H1 (cell line): ENCODE measurements around the gene TAF3. TPM values are rescaled to one million over a fixed set of nuclear protein-coding genes. Genes with fewer than 3 reads are reported as not detected.

Experiments
- CTCF ChIA-PET: fragments of 300-600 bp; sonication (Branson Sonifier 250); formaldehyde crosslinking; loops from one replicate; lab custom pipeline; 2021; ENCODE audit not compliant: partially characterized antibody; lab: Charles Lee
- POLR2A ChIA-PET: fragments of 300-600 bp; sonication (Branson Sonifier 250); formaldehyde crosslinking; loops from one replicate; lab custom pipeline; 2021; ENCODE audit warnings: inconsistent platforms; ENCODE audit not compliant: partially characterized antibody; lab: Charles Lee
- DNase-seq, 2 experiments: peaks; one replicate each; pipeline versions ENCODE4 v3.0.0 to v3.0.0-alpha.2; 2010 to 2022; ENCODE audit warnings: low spot score in 2 of 2, low read depth in 1 of 2, mixed read lengths in 1 of 2
- FAIRE-seq: peaks from 2 replicates; lab custom pipeline; 2011; peaks lifted over from hg19 to GRCh38; lab: Jason Lieb, UNC
- H2AFZ ChIP-seq: 2 replicates; pipeline ENCODE4 v1.8.1; 2012; ENCODE audit warnings: low read length, inconsistent platforms
- H2AK5ac ChIP-seq: 2 replicates; pipeline ENCODE4 v1.6.1; 2013; ENCODE audit warnings: low read depth, low read length
- H2BK120ac ChIP-seq: replicated peaks from 2 replicates; pipeline ENCODE3; 2013; ENCODE audit warnings: low read depth, low read length, inconsistent platforms
- H2BK12ac ChIP-seq: 2 replicates; pipeline ENCODE4 v1.6.1; 2013; ENCODE audit warnings: low read depth, low read length
- H2BK15ac ChIP-seq: 2 replicates; pipeline ENCODE4 v1.6.1; 2013; ENCODE audit warnings: low read length
- H2BK20ac ChIP-seq: 2 replicates; pipeline ENCODE4 v1.6.1; 2013; ENCODE audit warnings: low read length
- H2BK5ac ChIP-seq: 2 replicates; pipeline ENCODE4 v1.6.1; 2013; ENCODE audit warnings: low read depth, low read length
- H3K14ac ChIP-seq: 2 replicates; pipeline ENCODE4 v1.6.1; 2013; ENCODE audit warnings: inconsistent platforms; ENCODE audit not compliant: insufficient read length
- H3K18ac ChIP-seq: 2 replicates; pipeline ENCODE4 v1.6.1; 2013; ENCODE audit warnings: low read length; ENCODE audit errors: extremely low read depth
- H3K23ac ChIP-seq: 2 replicates; pipeline ENCODE4 v1.6.1; 2013; ENCODE audit warnings: inconsistent platforms; ENCODE audit not compliant: insufficient read length
- H3K23me2 ChIP-seq: 2 replicates; pipeline ENCODE4 v1.6.1; 2013; ENCODE audit warnings: low read depth, low read length
- H3K27ac ChIP-seq: 2 replicates; pipeline ENCODE4 v1.6.1; 2011; ENCODE audit warnings: low read depth, low read length, inconsistent platforms
- H3K27me3 ChIP-seq, 4 experiments: replicated peaks in 1 of 4; 1 replicate in 1 of 4; 2 replicates in 3 of 4; pipeline versions ENCODE4 v1.6.1 to v1.8.1; 2011 to 2013; ENCODE audit warnings: low read length in 3 of 4, mild to moderate bottlenecking in 3 of 4, inconsistent platforms in 2 of 4, mixed read lengths in 2 of 4, moderate library complexity in 1 of 4; ENCODE audit not compliant: control insufficient read depth in 3 of 4, insufficient read depth in 3 of 4; ENCODE audit errors: extremely low read depth in 1 of 4
- H3K36me3 ChIP-seq, 4 experiments: 2 replicates each; pipeline versions ENCODE4 v1.6.1 to v1.8.1; 2011 to 2013; ENCODE audit warnings: mild to moderate bottlenecking in 4 of 4, low read length in 3 of 4, moderate library complexity in 2 of 4, control low read depth in 1 of 4, inconsistent platforms in 1 of 4; ENCODE audit not compliant: insufficient read depth in 4 of 4, control insufficient read depth in 2 of 4
- H3K4ac ChIP-seq: replicated peaks from 2 replicates; pipeline ENCODE3; 2013; ENCODE audit warnings: low read length, low read depth, mixed read lengths, inconsistent platforms; ENCODE audit not compliant: insufficient read length
- H3K4me1 ChIP-seq, 4 experiments: replicated peaks in 1 of 4; 1 replicate in 1 of 4; 2 replicates in 3 of 4; pipeline versions ENCODE4 v1.6.1 to v1.8.1; 2011 to 2013; ENCODE audit warnings: low read length in 3 of 4, inconsistent platforms in 2 of 4, mixed read lengths in 1 of 4; ENCODE audit not compliant: insufficient read depth in 4 of 4, control insufficient read depth in 3 of 4
- H3K4me2 ChIP-seq, 2 experiments: 2 replicates each; pipeline versions ENCODE4 v1.6.1 to v1.8.1; 2011 to 2013; ENCODE audit warnings: low read depth in 2 of 2, low read length in 2 of 2, control low read depth in 1 of 2, inconsistent platforms in 1 of 2, mild to moderate bottlenecking in 1 of 2; ENCODE audit not compliant: insufficient read depth in 1 of 2
- H3K4me3 ChIP-seq, 4 experiments: fragments of 200-600, 300-600 bp in 1 of 4; sonication (generic), shearing (Covaris generic), sonication (Bioruptor Twin) in 1 of 4; 2 replicates each; pipeline versions ENCODE4 v1.5.1 to v1.8.1; 2011 to 2016; ENCODE audit warnings: low read length in 4 of 4, low read depth in 3 of 4, control low read depth in 2 of 4, inconsistent platforms in 2 of 4, mild to moderate bottlenecking in 2 of 4, mixed read lengths in 1 of 4, moderate library complexity in 1 of 4; ENCODE audit not compliant: insufficient read depth in 2 of 4; ENCODE audit errors: extremely low read depth in 1 of 4
- H3K56ac ChIP-seq: replicated peaks from 2 replicates; pipeline ENCODE3; 2013; ENCODE audit warnings: low read depth, mild to moderate bottlenecking, mixed read lengths, low read length, inconsistent platforms; ENCODE audit not compliant: insufficient read length
- H3K79me1 ChIP-seq: 2 replicates; pipeline ENCODE4 v1.6.1; 2013; ENCODE audit warnings: low read depth, low read length, control low read depth
- H3K79me2 ChIP-seq, 2 experiments: 2 replicates each; pipeline versions ENCODE4 v1.6.1 to v1.8.1; 2012 to 2013; ENCODE audit warnings: low read length in 2 of 2, mild to moderate bottlenecking in 2 of 2, inconsistent platforms in 1 of 2; ENCODE audit not compliant: insufficient read depth in 2 of 2, control insufficient read depth in 1 of 2
- H3K9ac ChIP-seq, 4 experiments: replicated peaks in 1 of 4; 1 replicate in 1 of 4; 2 replicates in 3 of 4; pipeline versions ENCODE4 v1.6.1 to v1.8.1; 2011 to 2013; ENCODE audit warnings: low read depth in 3 of 4, low read length in 3 of 4, control low read depth in 2 of 4, mild to moderate bottlenecking in 2 of 4, moderate library complexity in 2 of 4, inconsistent platforms in 1 of 4; ENCODE audit errors: extremely low read depth in 1 of 4
- H3K9me3 ChIP-seq, 2 experiments: 2 replicates each; pipeline versions ENCODE4 v1.6.1 to v1.8.1; 2012 to 2013; ENCODE audit warnings: mild to moderate bottlenecking in 2 of 2, moderate library complexity in 2 of 2, control low read depth in 1 of 2, inconsistent platforms in 1 of 2, low read depth in 1 of 2, low read length in 1 of 2, mixed read lengths in 1 of 2; ENCODE audit not compliant: insufficient read depth in 2 of 2
- H4K20me1 ChIP-seq, 2 experiments: replicated peaks in 1 of 2; 2 replicates each; pipeline versions ENCODE3 to v1.8.1; 2011 to 2013; ENCODE audit warnings: inconsistent platforms in 2 of 2, low read length in 2 of 2, mild to moderate bottlenecking in 1 of 2; ENCODE audit not compliant: insufficient read depth in 2 of 2, control insufficient read depth in 1 of 2
- H4K5ac ChIP-seq: 2 replicates; pipeline ENCODE4 v1.6.1; 2013; ENCODE audit warnings: low read length, low read depth, mixed read lengths, inconsistent platforms; ENCODE audit not compliant: insufficient read length
- H4K8ac ChIP-seq: 2 replicates; pipeline ENCODE4 v1.8.0; 2013; ENCODE audit warnings: mild to moderate bottlenecking, moderate library complexity, low read length, inconsistent platforms; ENCODE audit not compliant: insufficient read depth; ENCODE audit errors: extremely low read depth
- H4K91ac ChIP-seq: replicated peaks from 2 replicates; pipeline ENCODE3; 2013; ENCODE audit warnings: low read length, mixed read lengths, inconsistent platforms; ENCODE audit not compliant: insufficient read length
- CTBP2 ChIP-seq: IDR thresholded peaks from 2 replicates; pipeline ENCODE4 v1.7.0; 2011; ENCODE audit warnings: borderline replicate concordance, mild to moderate bottlenecking, moderate library complexity, mixed read lengths, low read length; ENCODE audit not compliant: insufficient read depth, insufficient read length
- CTCF ChIP-seq, 3 experiments: IDR thresholded peaks; 1 replicate in 2 of 3; 2 replicates in 1 of 3; pipeline versions ENCODE4 v1.5.1 to v1.6.1; 2011; ENCODE audit warnings: low read length in 3 of 3, mild to moderate bottlenecking in 3 of 3, inconsistent platforms in 2 of 3, low read depth in 1 of 3, moderate library complexity in 1 of 3; ENCODE audit not compliant: insufficient read depth in 1 of 3; ENCODE audit errors: control extremely low read depth in 1 of 3
- MAX ChIP-seq: IDR thresholded peaks from 2 replicates; pipeline ENCODE4 v1.6.1; 2012; ENCODE audit warnings: inconsistent platforms
- PHF8 ChIP-seq: fragments of 200-600 bp; sonication (generic); conservative IDR thresholded peaks from 2 replicates; pipeline ENCODE4 v1.7.1; 2012; ENCODE audit warnings: low read depth, mild to moderate bottlenecking, inconsistent platforms, low read length, moderate library complexity
- TBP ChIP-seq: IDR thresholded peaks from 2 replicates; pipeline ENCODE4 v1.6.1; 2011; ENCODE audit warnings: low read depth, low read length, improper control_type of control experiment
- WGBS, 2 experiments: shearing (Covaris generic) in 1 of 2; methylation state at CpG; one replicate each; pipeline versions ENCODE4 v1.1.6 to v1.1.7; 2013 to 2015; ENCODE audit warnings: low lambda C conversion rate in 2 of 2, mixed read lengths in 2 of 2, inconsistent platforms in 1 of 2, low coverage in 1 of 2, missing lambda C conversion rate in 1 of 2; ENCODE audit not compliant: insufficient replicate concordance in 2 of 2, insufficient coverage in 1 of 2, insufficient read length in 1 of 2; ENCODE audit errors: extremely low coverage in 1 of 2, missing lambda C conversion rate in 1 of 2; 5-methylcytosine and 5-hydroxymethylcytosine counted together
- polyA plus RNA-seq, 7 experiments: library from polyadenylated mRNA; depleted of rRNA in 3 of 7; stranded (reverse) in 5 of 7; unstranded in 2 of 7; fragments of >200 nt in 5 of 7; fragments of 200-250 nt in 2 of 7; gene quantifications; 1 replicate in 5 of 7; 2 replicates in 1 of 7; 4 replicates in 1 of 7; pipeline versions ENCODE4 v1.2.1 to v1.2.3, GENCODE V29; 2011 to 2013; ENCODE audit warnings: missing spikeins in 2 of 7, mixed read lengths in 2 of 7
- total RNA-seq: library from RNA; stranded (reverse); fragmentation: NEBNext Ultra II Directional; extraction: Animal tissue kit (Norgen Biotek cat#: 25700); gene quantifications from 2 replicates; pipeline ENCODE4 v1.2.1, GENCODE V29; 2021
- TF ChIP-seq, protein P1 (sequence below): IDR thresholded peaks from 2 replicates; pipeline ENCODE4 v1.6.1; 2011; ENCODE audit warnings: low read depth, mild to moderate bottlenecking, low read length; ENCODE audit not compliant: insufficient read depth

TAF3 gene
- total and polyA plus RNA-seq, 2 of the 8 experiments (the other 6 are each of a cell fraction or from before 2014, with no cell fraction given): 1.5 to 11.2 TPM

GRCh38 chr10:7792541-7792940 lies 25.8 kb upstream of the TAF3 start:
- no peak for FAIRE-seq
- no peak for TF ChIP-seq CTCF (IDR thresholded peaks at IDR 0.05; ENCODE audit: control extremely low read depth in 1 of 3, insufficient read depth in 1 of 3, low read depth in 1 of 3, low read length in 3 of 3)
- no peak for TF ChIP-seq PHF8
- no peak for TF ChIP-seq MAX
- TF ChIP-seq, protein P1, sequence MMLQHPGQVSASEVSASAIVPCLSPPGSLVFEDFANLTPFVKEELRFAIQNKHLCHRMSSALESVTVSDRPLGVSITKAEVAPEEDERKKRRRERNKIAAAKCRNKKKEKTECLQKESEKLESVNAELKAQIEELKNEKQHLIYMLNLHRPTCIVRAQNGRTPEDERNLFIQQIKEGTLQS: no peak
- no peak for TF ChIP-seq CTBP2
- no peak for TF ChIP-seq TBP
- H3K23me2 ChIP-seq: 0 out of 2 replicates have a peak, but pooled peaks cover 6% of the 10 kb centered on the region
- no peak overlapping the region for H3K4me3 ChIP-seq
- H3K9ac ChIP-seq: no peak overlapping the region
- 81% methylated on average over 1 of the region's 1 CpG; no CpG with 5 or more reads in 1 of the 2 experiments for WGBS, 2 experiments
- H3K79me2 ChIP-seq: peaks cover 11 to 83% of the 10 kb centered on the region in 2 experiments
- no peak overlapping the region for H4K8ac ChIP-seq
- H2AK5ac ChIP-seq: no peak overlapping the region
- no peak overlapping the region for H2BK12ac ChIP-seq
- peaks cover 8% of the 10 kb centered on the region in 2 experiments for H4K20me1 ChIP-seq
- H3K36me3 ChIP-seq: peaks cover 6 to 28% (median 7%) of the 10 kb centered on the region in 4 experiments
- ChIA-PET CTCF (interaction anchor here (0.6 to 1.3 kb wide), 2 partner anchors 21 to 35 kb away, joined by 3 to 5 read pairs; no protein-coding TSS in a partner anchor), POLR2A (interaction anchor here (0.7 to 1.8 kb wide), 2 partner anchors 20 to 25 kb away, joined by 4 to 7 read pairs; partner anchors contain the start of gene TAF3)
- no peak overlapping the region for H4K91ac ChIP-seq
- no peak overlapping the region for H2BK15ac ChIP-seq
- no peak overlapping the region for H3K27ac ChIP-seq
- no peak overlapping the region for H2BK20ac ChIP-seq
- H2BK120ac ChIP-seq: no peak overlapping the region
- H3K4ac ChIP-seq: no peak overlapping the region
- peaks cover 2% of the 10 kb centered on the region; the same call in 1 of the 2 replicates for H3K79me1 ChIP-seq
- no peak for DNase-seq
- H3K14ac ChIP-seq: no peak overlapping the region
- H3K4me2 ChIP-seq: no peak overlapping the region
- peaks cover 0 to 3% (median 1%) of the 10 kb centered on the region in 4 experiments; a peak in 4 of 7 replicates for H3K4me1 ChIP-seq
- no peak overlapping the region for H2AFZ ChIP-seq
- no peaks in the 10 kb centered on the region for H3K9me3 ChIP-seq
- H2BK5ac ChIP-seq: no peak overlapping the region
- H3K56ac ChIP-seq: no peak overlapping the region
- no peak overlapping the region for H3K23ac ChIP-seq
- no peak overlapping the region for H4K5ac ChIP-seq
- H3K27me3 ChIP-seq: no peaks in the 10 kb centered on the region
- H3K18ac ChIP-seq: no peak overlapping the region
